KBM-7 (cell line): ENCODE data around the gene MMS19.
A peak's percentile ranks its signal among the peaks of the same experiment; 100 is the strongest.
"Not testable (repeated sequence)": the region's sequence is repeated elsewhere in the genome, so short reads cannot be mapped to it uniquely, and the experiment has no call there.

Experiments used
- DNase-seq: peaks from one replicate; pipeline ENCODE4 v3.0.0-alpha.2; 2015
- in situ Hi-C: fragments of 300-500 bp; cut with MboI; formaldehyde crosslinking; loops from 2 replicates; pipeline ENCODE4 v1.14.3; 2020; ENCODE audit warnings: low sequenced_read_pairs, low pct_unique_long_range_greater_than_20kb, mixed read lengths

MMS19 gene

GRCh38 chr10:97444212-97444611, 54.0 kb downstream of the MMS19 start:
- in situ Hi-C loops: no loop called here
- DNase-seq: no peak

GRCh38 chr10:97442277-97442676, 55.9 kb downstream of the MMS19 start:
- in situ Hi-C loops: no loop called here
- DNase-seq: no peak

GRCh38 chr10:97435211-97435610, 63.0 kb downstream of the MMS19 start:
- in situ Hi-C loops: no loop called here
- no peak for DNase-seq

GRCh38 chr10:97434557-97434956, 63.7 kb downstream of the MMS19 start:
- in situ Hi-C loops: no loop called here

GRCh38 chr10:97434055-97434454, 64.2 kb downstream of the MMS19 start:
- DNase-seq: no peak

More at GRCh38 chr10:97434557-97434956, 63.7 kb downstream of the MMS19 start:
- no peak for DNase-seq

GRCh38 chr10:97428572-97428981, 69.6 kb downstream of the MMS19 start:
- in situ Hi-C loops: no loop called here

More at GRCh38 chr10:97434055-97434454, 64.2 kb downstream of the MMS19 start:
- in situ Hi-C loops: no loop called here

GRCh38 chr10:97427571-97428179, 70.5 kb downstream of the MMS19 start:
- in situ Hi-C loops: no loop called here
- no peak for DNase-seq

More at GRCh38 chr10:97428572-97428981, 69.6 kb downstream of the MMS19 start:
- peak; percentile 44 for DNase-seq

GRCh38 chr10:97426776-97427570, 71.2 kb downstream of the MMS19 start:
- in situ Hi-C loops: no loop called here
- DNase-seq: no peak

GRCh38 chr10:97425964-97426775, 72.1 kb downstream of the MMS19 start, which contains the start of gene PGAM1:
TSS of gene PGAM1 (plus strand) at chr10:97426191. CDS start at chr10:97426308, 117 bp downstream.
- in situ Hi-C loops: no loop called here
- DNase-seq: peak; percentile 98

GRCh38 chr10:97423757-97424098, 74.5 kb downstream of the MMS19 start:
- in situ Hi-C loops, DNase-seq: not testable (repeated sequence)

GRCh38 chr10:97416565-97416964, 81.7 kb downstream of the MMS19 start:
- no peak for DNase-seq
- in situ Hi-C loops: no loop called here

GRCh38 chr10:97412891-97413304, 85.3 kb downstream of the MMS19 start:
- in situ Hi-C loops: no loop called here
- DNase-seq: no peak

GRCh38 chr10:97411406-97411805, 86.8 kb downstream of the MMS19 start:
- no peak for DNase-seq
- in situ Hi-C loops: no loop called here

- in situ Hi-C loops: no loop called here
- DNase-seq: no peak
Observed at GRCh38 chr10:97408496-97408992, 89.7 kb downstream of the MMS19 start.
